GM18519 (cell line): Measurements from ENCODE around the gene TPRG1L.

ENCODE experiments used
- ATAC-seq: cut with Tn5 transposase; IDR thresholded peaks from one replicate; pipeline ENCODE4 v1.9.1; 2021; ENCODE audit warnings: mild to moderate bottlenecking, moderate library complexity; ENCODE audit not compliant: unreplicated experiment, low FRiP score

Gene TPRG1L

DNA sequence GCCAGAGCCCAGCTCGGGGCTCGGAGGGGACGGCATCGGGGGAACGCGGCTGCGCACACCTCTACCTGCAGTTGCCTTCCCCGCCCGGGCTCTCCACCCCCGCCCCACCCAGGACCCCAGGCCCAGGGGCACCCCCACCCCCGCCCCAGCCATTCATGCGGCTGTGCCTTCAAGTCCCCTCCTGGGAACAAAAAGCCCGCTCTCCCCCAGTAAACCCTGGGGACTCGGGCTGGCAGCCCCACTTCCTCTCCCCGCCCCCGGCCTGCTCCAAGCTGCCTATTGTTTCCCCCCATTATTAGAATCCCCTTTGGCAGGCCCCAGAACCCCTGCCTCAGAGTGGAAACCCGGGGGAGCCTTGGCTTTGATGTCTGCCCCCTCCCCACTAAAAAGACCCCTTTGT, 31.5 kb upstream of the TPRG1L start:
- ATAC-seq = no peak

DNA sequence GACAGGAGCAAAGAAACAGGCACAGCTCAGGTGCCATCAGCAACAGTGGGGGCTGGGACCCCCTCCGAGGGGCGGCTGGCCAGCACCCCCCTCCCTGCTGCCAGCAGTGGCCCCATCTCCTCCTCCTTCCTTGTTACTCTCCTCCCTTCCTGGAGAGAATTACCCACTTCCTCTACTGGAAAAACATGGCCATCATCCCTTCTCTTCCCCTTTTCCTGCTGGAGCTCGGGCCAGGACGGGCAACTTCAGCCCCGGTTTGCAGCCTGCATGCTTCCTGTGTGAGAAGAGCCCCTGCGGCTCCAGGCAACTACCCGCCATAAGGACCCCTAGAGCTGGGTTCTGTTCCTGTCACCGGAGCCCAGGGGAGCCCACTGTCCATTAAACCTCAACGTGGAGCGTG, 31.1 kb upstream of the TPRG1L start:
- ATAC-seq = no peak

DNA sequence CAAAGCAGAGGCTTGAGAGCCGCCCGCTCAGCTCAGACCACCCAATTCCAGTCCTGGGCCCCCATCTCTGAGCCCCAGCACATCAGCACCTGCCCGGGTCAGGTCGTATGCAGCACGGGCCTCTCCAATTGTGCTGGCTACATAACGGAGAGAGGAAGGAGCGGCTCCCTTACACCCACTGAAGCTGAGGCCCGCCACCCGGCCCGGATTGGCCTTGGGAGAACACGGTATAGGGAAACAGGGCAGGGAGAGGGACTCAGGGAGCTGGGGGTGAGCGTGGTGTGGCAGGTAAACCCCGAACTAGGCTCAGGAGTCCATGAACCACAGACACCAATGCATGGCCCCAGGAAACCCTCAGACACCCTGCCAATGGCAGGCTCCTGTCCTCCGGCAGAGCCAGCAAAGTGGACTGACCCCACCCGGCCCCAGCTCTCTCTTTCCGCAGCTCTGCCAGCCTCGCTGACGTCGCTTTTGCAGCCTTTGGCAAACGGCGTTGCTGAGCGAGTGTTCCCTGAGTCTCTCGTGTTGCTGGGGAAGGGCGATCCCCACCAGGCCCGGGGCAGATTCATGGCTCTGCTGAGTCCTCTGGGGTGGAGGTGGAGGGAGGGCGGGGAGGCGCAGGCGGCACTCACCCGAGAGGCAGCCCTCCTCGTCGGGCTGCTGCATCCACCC, 30.0 kb upstream of the TPRG1L start:
- no peak for ATAC-seq

- ATAC-seq = no peak
These were observed 28.9 kb upstream of the TPRG1L start for GRCh38 chr1:3595949-3596348.

DNA sequence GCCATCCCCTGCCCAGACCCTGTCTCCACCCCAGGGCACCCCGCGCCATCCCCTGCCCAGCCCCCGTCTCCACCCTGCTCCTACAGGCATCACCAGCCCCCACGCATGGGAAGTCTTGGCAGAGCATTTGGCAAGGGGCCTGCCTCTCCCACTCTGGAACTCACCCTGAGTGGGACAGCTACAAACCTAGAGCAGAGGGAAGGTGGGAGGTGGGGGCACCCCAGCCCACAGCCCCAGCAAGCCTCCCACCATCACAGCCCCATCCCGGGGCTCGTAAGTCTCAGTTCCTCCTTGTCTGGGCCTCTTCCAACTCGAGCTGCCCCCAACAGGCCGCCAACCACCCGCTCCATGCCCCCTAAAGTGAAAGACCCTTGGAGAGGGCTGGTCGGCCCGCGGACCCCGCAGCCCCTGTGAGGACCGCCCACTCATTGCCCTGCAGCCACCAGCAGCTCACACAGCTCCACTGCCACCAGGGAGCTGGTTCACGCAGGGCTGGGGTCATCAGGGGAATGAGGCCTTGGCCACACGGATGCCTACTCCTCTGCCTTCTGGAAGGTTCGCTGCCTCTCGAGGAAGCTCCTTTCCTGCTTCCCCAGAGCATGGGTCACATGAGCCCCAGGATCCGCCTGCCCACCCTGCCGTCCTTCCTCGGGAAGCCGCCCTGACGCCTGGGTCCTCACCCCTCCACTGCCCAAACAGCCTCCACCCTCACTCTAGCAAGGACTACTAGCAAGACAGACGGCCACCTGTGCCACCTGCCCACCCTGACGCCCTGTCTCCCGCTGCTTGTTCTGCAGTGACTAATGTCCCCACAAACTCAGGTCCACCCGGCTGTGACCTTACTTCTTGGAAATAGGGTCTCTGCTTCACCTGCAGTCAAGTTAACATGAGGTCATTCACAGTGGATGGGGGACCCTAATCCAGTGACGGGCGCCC, 27.9 kb upstream of the TPRG1L start:
- no peak for ATAC-seq

DNA sequence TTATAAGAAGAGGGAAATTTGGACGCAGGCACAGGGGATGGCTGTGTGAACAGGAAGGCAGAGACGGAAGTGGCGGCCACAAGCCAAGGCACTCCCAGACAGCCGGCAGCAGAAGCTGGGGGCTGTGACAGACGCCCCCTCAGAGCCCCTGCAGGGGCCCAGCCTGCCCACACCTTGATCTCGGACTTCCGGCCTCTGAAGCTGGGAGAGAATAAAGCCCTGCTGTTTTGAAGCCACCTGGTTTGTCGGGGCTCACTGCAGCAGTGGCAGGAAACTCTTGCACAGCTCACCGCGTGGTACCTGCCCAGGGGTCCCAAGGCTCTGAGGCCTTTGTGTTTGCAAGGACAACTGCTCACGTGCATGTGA, 27.2 kb upstream of the TPRG1L start:
- no peak for ATAC-seq

DNA sequence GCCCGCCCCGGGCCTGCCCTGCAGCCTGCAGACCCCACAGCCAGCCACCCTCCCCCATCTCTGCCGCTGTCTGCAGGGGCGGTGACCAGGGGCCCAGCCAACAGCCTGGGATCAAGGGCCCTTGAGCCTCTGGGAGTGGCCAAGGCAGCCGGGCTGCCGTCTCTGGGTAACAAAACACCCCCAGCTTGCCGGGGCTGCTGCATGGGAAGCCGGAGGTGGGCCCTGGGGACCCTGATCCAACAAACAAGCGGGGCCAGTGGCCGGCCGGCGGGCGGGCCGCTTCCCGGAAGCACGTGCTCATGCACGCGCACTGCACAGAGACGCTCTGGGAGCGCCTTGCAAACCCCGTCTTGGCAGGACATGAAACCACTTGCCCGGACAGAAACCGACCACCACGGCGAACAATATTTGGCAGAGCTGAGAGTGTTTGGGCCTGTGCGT, 26.7 kb upstream of the TPRG1L start:
- ATAC-seq = no peak

- ATAC-seq = no peak
These were observed 26.1 kb upstream of the TPRG1L start for GRCh38 chr1:3598522-3599285.

- no peak for ATAC-seq
These were observed 25.5 kb upstream of the TPRG1L start for GRCh38 chr1:3599286-3599811.

DNA sequence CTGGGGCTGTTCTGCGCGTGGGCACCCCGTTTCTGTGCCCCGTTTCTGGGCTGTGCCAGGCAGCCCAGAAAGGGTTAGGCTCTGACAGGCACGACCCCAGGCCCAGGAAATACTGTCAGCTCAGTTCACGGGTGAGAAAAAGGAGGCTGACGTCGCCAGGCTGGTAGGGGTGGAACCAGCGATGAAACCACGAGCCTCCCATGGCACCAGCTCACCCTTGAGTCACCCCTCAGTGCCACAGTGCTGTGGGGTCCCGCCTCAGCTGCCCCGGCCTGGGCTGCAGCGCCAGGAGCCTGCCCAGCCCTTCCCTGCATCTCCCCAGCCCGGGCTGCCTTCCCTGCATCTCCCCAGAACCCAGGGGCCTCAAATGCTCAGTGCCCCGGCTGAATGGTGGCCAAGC, 25.0 kb upstream of the TPRG1L start:
- no peak for ATAC-seq

DNA sequence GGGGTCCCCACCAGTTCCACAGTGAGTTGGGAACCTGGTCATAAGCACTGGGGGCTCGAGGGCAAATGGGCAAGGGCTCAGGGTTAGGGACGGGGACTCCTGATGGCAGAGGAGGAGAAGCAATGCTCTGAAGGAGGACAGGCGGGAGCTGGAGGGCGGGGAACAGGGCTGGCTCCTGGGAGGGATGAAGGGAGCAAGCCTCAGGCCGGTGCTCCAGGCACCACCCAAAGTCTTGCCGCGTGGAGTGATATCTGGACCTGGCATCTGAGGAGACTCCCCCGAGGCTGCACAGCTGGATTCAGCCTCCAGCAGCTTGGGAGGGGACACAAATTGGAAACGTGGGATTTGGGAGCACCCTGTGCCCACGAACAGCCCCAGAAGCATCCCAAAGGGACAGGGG, 24.5 kb upstream of the TPRG1L start:
- no peak for ATAC-seq

GRCh38 chr1:3601743-3602142, 23.1 kb upstream of the TPRG1L start:
- no peak for ATAC-seq

DNA sequence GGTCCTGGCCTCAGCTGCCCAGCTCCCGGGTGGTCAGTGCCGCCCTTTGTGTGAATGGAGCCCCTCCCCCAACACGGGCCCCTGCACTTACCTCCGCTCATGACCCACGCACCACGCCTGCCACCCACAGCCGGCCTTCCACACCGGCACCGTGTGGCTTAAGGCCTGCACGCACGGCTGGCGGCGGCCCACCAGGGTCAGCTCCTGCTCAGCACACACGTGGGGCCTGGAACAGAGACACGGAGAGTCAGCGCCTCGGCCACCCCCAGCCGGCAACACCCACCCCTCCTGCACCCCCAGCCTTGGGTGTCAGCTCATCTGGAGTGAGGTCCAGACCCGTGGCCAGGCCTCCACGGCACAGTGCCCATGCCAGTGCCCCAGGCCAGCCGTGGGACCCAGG, 22.4 kb upstream of the TPRG1L start:
- ATAC-seq = no peak

- no peak for ATAC-seq
These were observed 21.7 kb upstream of the TPRG1L start for GRCh38 chr1:3603156-3603555.

GRCh38 chr1:3603571-3604467, 21.0 kb upstream of the TPRG1L start:
- no peak for ATAC-seq

GRCh38 chr1:3604468-3604974, 20.3 kb upstream of the TPRG1L start:
- no peak for ATAC-seq

DNA sequence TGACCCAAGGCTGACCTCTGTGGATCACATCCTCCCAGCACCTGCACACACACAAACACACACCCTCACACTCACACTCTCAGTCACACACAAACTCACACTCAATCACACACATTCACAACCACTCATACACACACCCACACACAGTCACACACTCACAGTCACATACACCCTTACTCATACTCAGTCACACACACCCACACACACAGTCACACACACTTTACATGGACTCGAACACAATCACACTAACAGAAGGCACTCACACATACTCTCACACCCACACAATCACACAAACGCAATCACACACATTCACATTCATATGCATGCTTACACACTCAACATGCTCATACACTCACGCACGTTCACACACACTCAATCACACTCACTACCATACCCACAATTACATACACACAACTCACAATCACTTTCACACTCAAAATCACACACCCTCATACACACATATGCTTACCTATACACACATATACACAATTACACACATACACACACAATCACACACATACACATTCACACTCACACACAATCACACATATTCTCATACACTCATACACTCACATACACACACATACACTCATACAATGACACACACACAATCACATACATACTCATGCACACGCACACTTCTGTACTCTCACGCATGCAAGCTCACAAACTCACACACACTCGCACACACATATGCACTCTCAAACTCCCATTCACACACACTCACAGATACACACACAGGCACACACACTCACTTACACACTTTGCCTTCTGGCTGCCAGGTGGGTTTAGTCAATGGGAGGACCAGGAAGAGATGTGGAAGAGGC, 19.6 kb upstream of the TPRG1L start:
- ATAC-seq = no peak

- no peak for ATAC-seq
These were observed 17.8 kb upstream of the TPRG1L start for GRCh38 chr1:3606779-3607702.
